ENCODE data around the gene TGFB1. TPM values are rescaled to one million over a fixed set of nuclear protein-coding genes. Genes with fewer than 3 reads are reported as not detected.

Gene TGFB1
- total and polyA plus RNA-seq, 2 of the 13 experiments (the other 11 are each of a cell fraction or from before 2014, with no cell fraction given) = 4.1 to 5.4 TPM

GRCh38 chr19:41323430-41324125 is 30.1 kb downstream of the TGFB1 start (continued):
- no peak for TF ChIP-seq PLSCR1 (CRISPR knock-in tag; IDR thresholded peaks at IDR 0.05; ENCODE audit: borderline replicate concordance)

GRCh38 chr19:41323023-41323422 is 30.7 kb downstream of the TGFB1 start:
- peak; percentile 9 for ATAC-seq
- TSS peak; percentile 53 for BruUV-seq (replicated peaks)
- intact Hi-C loops (cut with micrococcal nuclease; ENCODE audit: unreplicated experiment) = no loop called here
- Histone ChIP-seq H3K27ac (ENCODE audit: extremely low read length, insufficient read depth, low read length) (peak overlapping the region; percentile 74), H3K4me3 (replicated peaks in 1 of 3; ENCODE audit: insufficient read depth in 1 of 3, low read depth in 2 of 3, low read length in 3 of 3) (peak overlapping the region in 2 of 3 experiments; percentile 15 to 69; a peak in 3 of 6 replicates), H3K4me1 (ENCODE audit: insufficient read depth, low read length) (peaks cover 78% of the 10 kb centered on the region), H3K9ac (ENCODE audit: insufficient read depth, low read depth, low read length) (peak overlapping the region; percentile 72), H4K20me1 (ENCODE audit: insufficient read depth, low read length) (no peaks in the 10 kb centered on the region), H3K4me2 (ENCODE audit: low read depth, low read length) (peak overlapping the region; percentile 77), H2AFZ (ENCODE audit: low read length) (no peak overlapping the region), H3K9me3 (ENCODE audit: low read length) (no peaks in the 10 kb centered on the region), H3K36me3 (replicated peaks in 1 of 2; ENCODE audit: control insufficient read depth in 1 of 2, insufficient read depth in 2 of 2, low read length in 2 of 2) (peaks cover 8 to 22% of the 10 kb centered on the region in 2 experiments; a peak in 4 of 5 replicates), H3K79me2 (ENCODE audit: insufficient read depth, low read length) (peaks cover 2% of the 10 kb centered on the region), H3K27me3 (ENCODE audit: control insufficient read depth in 1 of 2, insufficient read depth in 2 of 2, low read length in 2 of 2) (no peaks in the 10 kb centered on the region)
- ChIA-PET POLR2A (interaction anchor here (0.7 to 6.2 kb wide), 10 partner anchors 13 to 116 kb away, joined by 3 to 73 read pairs (median 7); partner anchors contain the start of genes B3GNT8, B9D2, CCDC97 and HNRNPUL1), CTCF (ENCODE audit: low intra/inter-chr PET ratio, low total read pairs) (no interaction called here)
- FAIRE-seq = peak; percentile 56
- no peak for DNase-seq (ENCODE audit: low spot score)
- in situ Hi-C loops (cut with HindIII; ENCODE audit: extremely low pct_ligation_motif_present, low pct_unique_long_range_greater_than_20kb) = no loop called here
- WGBS (ENCODE audit: low lambda C conversion rate) = 8% methylated on average over 7 of the region's 7 CpGs
- TF ChIP-seq RFX1 (IDR thresholded peaks at IDR 0.05) (no peak), ZNF207 (IDR thresholded peaks at IDR 0.05; ENCODE audit: borderline replicate concordance) (no peak), ZNF263 (CRISPR knock-in tag; IDR thresholded peaks at IDR 0.05) (peak; percentile 81; the same call in 1 of the 2 replicates), ZNF432 (CRISPR knock-in tag; IDR thresholded peaks at IDR 0.05; ENCODE audit: borderline replicate concordance) (no peak), ZNF10 (CRISPR knock-in tag; IDR thresholded peaks at IDR 0.05; ENCODE audit: borderline replicate concordance, low read depth) (no peak), ZNF850 (CRISPR knock-in tag; conservative IDR thresholded peaks at IDR 0.05) (no peak), KDM2A (CRISPR knock-in tag; IDR thresholded peaks at IDR 0.05; ENCODE audit: borderline replicate concordance, low read depth) (no peak), ZMAT5 (CRISPR knock-in tag; IDR thresholded peaks at IDR 0.05; ENCODE audit: borderline replicate concordance, low read depth) (no peak), CBFB (CRISPR knock-in tag; IDR thresholded peaks at IDR 0.05) (peak; percentile 31; the same call in 1 of the 2 replicates), ZNF75D (CRISPR knock-in tag; IDR thresholded peaks at IDR 0.05; ENCODE audit: borderline replicate concordance) (no peak), SP1 (IDR thresholded peaks at IDR 0.05) (no peak), SP1 (CRISPR knock-in tag; IDR thresholded peaks at IDR 0.05) (no peak), ZNF160 (CRISPR knock-in tag; IDR thresholded peaks at IDR 0.05) (no peak), TBX3 (IDR thresholded peaks at IDR 0.05; ENCODE audit: borderline replicate concordance) (no peak), ZNF326 (CRISPR knock-in tag; IDR thresholded peaks at IDR 0.05; ENCODE audit: borderline replicate concordance) (no peak), CERS6 (CRISPR knock-in tag; IDR thresholded peaks at IDR 0.05) (no peak), RFX5 (IDR thresholded peaks at IDR 0.05; ENCODE audit: low read depth, low read length) (no peak)
- TF ChIP-seq, protein P1, sequence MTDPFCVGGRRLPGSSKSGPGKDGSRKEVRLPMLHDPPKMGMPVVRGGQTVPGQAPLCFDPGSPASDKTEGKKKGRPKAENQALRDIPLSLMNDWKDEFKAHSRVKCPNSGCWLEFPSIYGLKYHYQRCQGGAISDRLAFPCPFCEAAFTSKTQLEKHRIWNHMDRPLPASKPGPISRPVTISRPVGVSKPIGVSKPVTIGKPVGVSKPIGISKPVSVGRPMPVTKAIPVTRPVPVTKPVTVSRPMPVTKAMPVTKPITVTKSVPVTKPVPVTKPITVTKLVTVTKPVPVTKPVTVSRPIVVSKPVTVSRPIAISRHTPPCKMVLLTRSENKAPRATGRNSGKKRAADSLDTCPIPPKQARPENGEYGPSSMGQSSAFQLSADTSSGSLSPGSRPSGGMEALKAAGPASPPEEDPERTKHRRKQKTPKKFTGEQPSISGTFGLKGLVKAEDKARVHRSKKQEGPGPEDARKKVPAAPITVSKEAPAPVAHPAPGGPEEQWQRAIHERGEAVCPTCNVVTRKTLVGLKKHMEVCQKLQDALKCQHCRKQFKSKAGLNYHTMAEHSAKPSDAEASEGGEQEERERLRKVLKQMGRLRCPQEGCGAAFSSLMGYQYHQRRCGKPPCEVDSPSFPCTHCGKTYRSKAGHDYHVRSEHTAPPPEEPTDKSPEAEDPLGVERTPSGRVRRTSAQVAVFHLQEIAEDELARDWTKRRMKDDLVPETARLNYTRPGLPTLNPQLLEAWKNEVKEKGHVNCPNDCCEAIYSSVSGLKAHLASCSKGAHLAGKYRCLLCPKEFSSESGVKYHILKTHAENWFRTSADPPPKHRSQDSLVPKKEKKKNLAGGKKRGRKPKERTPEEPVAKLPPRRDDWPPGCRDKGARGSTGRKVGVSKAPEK (CRISPR knock-in tag; IDR thresholded peaks at IDR 0.05; ENCODE audit: borderline replicate concordance) = no peak

All from HepG2 (cell line).